Measurements from ENCODE around the gene LRFN3.
"Not testable (repeated sequence)": the region's sequence is repeated elsewhere in the genome, so short reads cannot be mapped to it uniquely, and the experiment has no call there.

LRFN3 gene

DNA sequence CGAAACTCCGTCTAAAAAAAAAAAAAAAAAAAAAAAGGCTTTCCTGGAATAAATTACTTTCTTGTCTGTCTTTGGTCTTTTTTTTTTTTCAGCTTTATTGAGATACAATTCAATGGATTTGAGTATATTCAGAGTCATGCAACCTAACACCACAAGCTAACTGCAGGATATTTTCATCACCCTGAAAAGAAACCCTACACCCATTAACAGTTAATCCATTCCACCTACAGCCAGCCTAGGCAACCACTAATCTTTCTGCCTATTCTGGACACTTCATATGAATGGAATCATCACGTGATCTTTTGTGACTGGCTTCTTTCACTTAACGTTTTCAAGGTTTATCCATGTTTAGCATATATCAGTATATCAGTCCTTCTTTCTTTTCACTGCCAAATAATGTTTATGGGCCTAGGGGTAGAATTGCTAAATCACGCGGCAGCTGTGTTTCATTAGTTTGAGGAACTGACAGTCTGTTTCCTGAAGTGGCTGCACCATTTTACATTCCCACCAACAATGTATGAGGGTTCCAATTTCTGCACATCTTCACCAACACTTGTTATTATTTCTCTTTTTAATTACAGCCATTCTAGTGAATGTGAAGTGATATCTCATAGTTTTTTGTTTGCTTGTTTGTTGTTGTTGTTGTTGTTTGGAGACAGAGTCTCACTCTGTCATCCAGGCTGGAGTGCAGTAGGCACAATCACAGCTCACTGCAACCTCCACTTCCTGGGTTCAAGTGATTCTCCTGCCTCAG lies 19.9 kb downstream of the LRFN3 start:
- Histone ChIP-seq H3K4me3 (no peak overlapping the region), H3K36me3 (no peaks in the 10 kb centered on the region), H3K27me3 (peaks cover 0 to 36% of the 10 kb centered on the region in 2 donors), H3K4me1 (peaks cover 0 to 13% (median 11%) of the 10 kb centered on the region in 4 donors), H3K9me3 (no peaks in the 10 kb centered on the region), H3K27ac (no peak overlapping the region)
- DNase-seq: no peak
- intact Hi-C loops (cut with DNase I; ENCODE audit: low total_unique reads): no loop called here
- TF ChIP-seq, protein P1, sequence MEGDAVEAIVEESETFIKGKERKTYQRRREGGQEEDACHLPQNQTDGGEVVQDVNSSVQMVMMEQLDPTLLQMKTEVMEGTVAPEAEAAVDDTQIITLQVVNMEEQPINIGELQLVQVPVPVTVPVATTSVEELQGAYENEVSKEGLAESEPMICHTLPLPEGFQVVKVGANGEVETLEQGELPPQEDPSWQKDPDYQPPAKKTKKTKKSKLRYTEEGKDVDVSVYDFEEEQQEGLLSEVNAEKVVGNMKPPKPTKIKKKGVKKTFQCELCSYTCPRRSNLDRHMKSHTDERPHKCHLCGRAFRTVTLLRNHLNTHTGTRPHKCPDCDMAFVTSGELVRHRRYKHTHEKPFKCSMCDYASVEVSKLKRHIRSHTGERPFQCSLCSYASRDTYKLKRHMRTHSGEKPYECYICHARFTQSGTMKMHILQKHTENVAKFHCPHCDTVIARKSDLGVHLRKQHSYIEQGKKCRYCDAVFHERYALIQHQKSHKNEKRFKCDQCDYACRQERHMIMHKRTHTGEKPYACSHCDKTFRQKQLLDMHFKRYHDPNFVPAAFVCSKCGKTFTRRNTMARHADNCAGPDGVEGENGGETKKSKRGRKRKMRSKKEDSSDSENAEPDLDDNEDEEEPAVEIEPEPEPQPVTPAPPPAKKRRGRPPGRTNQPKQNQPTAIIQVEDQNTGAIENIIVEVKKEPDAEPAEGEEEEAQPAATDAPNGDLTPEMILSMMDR (IDR thresholded peaks at IDR 0.05): no peak

DNA sequence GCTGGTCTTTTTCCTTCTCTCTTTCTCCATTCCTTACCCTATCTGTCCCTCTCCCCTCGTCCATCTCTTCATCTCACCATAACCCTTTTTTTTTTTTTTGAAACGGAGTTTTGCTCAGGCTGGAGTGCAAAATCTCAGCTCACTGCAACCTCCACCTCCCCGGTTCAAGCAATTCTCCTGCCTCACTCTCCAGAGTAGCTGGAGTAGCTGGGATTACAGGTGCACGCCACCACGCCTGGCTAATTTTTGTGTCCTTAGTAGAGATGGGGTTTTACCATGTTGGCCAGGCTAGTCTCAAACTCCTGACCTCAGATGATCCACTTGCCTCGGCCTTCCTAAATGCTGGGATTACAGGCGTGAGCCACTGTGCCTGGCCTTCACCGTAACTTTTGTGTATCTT lies 21.2 kb downstream of the LRFN3 start:
- intact Hi-C loops (cut with DNase I; ENCODE audit: low total_unique reads); H3K9me3 ChIP-seq; H3K27ac ChIP-seq; DNase-seq; H3K4me3 ChIP-seq; H3K36me3 ChIP-seq: not testable (repeated sequence)
- Histone ChIP-seq H3K4me1 (peaks cover 0 to 13% (median 11%) of the 10 kb centered on the region in 4 donors), H3K27me3 (peaks cover 0 to 45% of the 10 kb centered on the region in 2 donors)

DNA sequence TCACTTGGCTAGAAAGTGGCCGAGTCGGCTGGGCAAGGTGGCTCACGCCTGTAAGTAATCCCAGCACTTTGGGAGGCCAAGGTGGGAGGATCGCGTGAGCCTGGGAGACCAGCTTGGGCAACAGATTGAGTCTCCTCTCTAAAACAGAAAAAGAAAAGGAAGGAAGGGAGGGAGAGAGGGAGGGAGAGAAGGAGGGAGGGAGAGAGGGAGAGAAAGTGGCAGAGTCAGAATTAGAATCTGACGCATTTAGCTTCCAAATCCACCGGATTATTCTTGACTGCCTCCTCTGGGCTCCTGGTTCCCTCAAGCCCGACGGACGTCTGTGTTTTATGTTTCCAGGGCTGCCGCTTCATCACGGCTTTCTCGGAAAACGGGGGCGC lies 22.5 kb downstream of the LRFN3 start:
- TF ChIP-seq, protein P1 (IDR thresholded peaks at IDR 0.05): no peak
- Histone ChIP-seq H3K4me3 (peak overlapping the region in 1 of 2 donors; percentile 15), H3K9me3 (no peaks in the 10 kb centered on the region), H3K27ac (no peak overlapping the region), H3K36me3 (no peaks in the 10 kb centered on the region), H3K27me3 (peaks cover 0 to 53% of the 10 kb centered on the region in 2 donors), H3K4me1 (peaks cover 0 to 13% (median 11%) of the 10 kb centered on the region in 4 donors)
- intact Hi-C loops (cut with DNase I; ENCODE audit: low total_unique reads): no loop called here
- DNase-seq: no peak

DNA sequence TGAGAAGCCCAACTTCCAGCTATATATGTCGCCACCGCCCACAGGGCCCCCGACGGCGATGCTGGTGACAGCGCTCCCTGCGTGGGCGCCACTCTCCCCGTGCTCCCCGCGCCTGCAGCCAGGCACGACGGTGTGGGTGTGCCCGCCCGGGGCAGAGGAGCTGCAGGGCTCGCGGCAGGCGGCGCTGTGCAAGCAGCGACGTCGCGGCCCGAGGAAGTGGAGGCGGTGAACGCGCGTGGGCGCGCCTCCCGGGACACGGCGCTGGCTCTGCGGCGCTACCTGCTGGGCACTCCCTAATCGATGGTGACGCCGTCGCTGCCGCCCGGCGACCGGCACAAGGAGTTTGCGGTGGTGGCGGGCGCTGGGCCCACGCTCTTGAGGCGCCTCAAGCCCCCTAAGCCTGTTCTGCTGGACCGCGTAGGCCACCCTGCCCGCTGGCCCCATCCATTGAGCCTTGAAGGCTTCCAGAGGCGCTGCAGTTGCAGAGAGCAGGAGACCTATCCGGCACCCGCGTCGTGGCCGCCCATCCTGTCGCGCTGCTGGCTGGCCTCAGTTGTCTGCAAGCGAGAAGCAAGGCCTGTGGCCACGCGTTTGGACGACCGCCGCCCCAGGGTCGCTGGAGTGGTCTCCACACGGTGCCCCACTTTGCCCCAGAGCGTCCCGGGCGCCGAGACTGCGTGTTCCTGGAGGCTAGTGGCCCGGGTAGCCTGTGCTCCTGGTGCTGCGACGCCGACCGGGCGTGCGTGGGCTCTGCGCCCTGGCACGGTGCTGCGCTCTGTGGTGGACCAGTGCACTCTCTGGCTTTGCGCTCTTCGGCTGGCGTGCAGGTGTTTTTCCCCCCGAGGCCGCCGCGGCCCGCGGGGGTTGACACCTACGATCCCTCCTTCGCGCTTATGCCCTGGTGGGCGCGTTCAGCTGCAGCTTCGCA lies 23.1 kb downstream of the LRFN3 start:
- TF ChIP-seq, protein P1 (IDR thresholded peaks at IDR 0.05): peak in 1 of 2 experiments; percentile 14
- Histone ChIP-seq H3K27me3 (peaks cover 0 to 60% of the 10 kb centered on the region in 2 donors), H3K4me1 (peaks cover 0 to 13% (median 11%) of the 10 kb centered on the region in 4 donors), H3K4me3 (peak overlapping the region in 1 of 2 donors; percentile 15), H3K27ac (no peak overlapping the region), H3K9me3 (no peaks in the 10 kb centered on the region), H3K36me3 (no peaks in the 10 kb centered on the region)
- intact Hi-C loops (cut with DNase I; ENCODE audit: low total_unique reads): no loop called here
- DNase-seq: no peak

DNA sequence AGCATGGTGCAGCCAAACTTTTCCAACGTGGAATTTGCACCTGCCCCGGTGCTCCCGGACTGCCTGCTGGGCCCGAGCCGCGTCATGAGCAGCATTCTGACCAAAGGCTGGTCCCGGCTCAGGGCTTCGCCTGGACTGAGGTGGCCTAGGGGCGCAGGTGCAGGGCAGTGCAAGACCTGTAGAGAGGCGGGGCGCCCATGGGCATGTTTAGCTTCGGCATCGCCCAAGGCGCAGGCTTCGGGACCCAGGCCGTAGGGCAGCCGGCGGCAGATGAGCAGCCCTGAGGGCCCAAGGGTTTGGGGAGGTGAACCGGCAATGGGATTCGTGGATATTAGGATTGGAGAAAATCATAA lies 23.8 kb downstream of the LRFN3 start:
- DNase-seq: no peak
- Histone ChIP-seq H3K4me1 (peaks cover 0 to 13% (median 11%) of the 10 kb centered on the region in 4 donors), H3K9me3 (no peaks in the 10 kb centered on the region), H3K27me3 (peaks cover 0 to 66% of the 10 kb centered on the region in 2 donors), H3K4me3 (no peak overlapping the region), H3K27ac (no peak overlapping the region), H3K36me3 (no peaks in the 10 kb centered on the region)
- intact Hi-C loops (cut with DNase I; ENCODE audit: low total_unique reads): no loop called here
- TF ChIP-seq, protein P1 (IDR thresholded peaks at IDR 0.05): no peak
